Measurements from ENCODE around the gene OSBPL9. TPM values are rescaled to one million over a fixed set of nuclear protein-coding genes. Genes with fewer than 3 reads are reported as not detected.

The OSBPL9 gene
- total RNA-seq, 1 experiment from 2014 or later, result 67.6 TPM

DNA sequence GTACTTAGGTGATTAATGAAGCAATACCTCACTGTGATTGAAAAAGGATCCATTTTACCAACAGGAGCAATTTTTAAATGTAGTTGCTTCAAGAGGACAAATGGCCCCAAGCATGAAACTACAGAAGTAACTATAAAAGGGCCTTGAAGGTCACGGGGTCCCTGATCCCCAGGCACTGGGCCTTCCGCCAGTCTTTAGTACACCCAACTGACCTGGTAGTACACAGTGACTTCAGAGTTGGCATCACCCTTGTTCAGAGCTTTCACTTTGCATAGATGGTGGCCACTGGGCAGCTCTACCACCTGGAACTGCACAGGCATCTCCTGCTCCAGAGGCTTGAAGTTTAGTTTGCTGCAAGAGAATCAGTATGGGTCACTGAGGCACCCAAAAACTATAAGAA is 177.4 kb downstream of the OSBPL9 start:
- H3K27ac Mint-ChIP-seq (ENCODE audit: unreplicated experiment), result no peak overlapping the region
- H3K36me3 Mint-ChIP-seq (ENCODE audit: insufficient read depth, unreplicated experiment), result peaks cover 80% of the 10 kb centered on the region

DNA sequence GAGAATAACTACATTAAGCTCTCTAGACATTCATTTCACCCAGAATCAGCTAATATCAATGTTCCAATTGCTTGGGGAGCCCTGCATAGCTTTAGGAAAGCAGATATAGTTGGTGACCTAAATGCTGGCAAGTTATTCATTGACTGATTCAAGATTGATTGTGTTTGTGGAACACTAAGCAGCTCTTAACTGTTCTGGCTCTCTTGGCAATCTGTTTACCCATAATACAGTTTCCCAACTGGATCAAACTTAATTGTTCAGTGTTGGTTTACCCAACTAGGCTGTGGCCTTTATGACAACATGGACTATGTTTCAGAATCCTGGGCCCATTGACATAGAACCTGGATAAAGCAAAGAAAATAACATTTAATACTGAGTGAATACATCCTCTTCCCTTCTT is 178.0 kb downstream of the OSBPL9 start:
- Mint-ChIP-seq H3K27ac (ENCODE audit: unreplicated experiment) (peak overlapping the region; percentile 24), H3K36me3 (ENCODE audit: insufficient read depth, unreplicated experiment) (peaks cover 74% of the 10 kb centered on the region), H3K4me1 (ENCODE audit: low read depth, unreplicated experiment) (no peaks in the 10 kb centered on the region), H3K27me3 (ENCODE audit: unreplicated experiment) (no peaks in the 10 kb centered on the region), H3K4me3 (ENCODE audit: low read depth, unreplicated experiment) (no peak overlapping the region), H3K9me3 (ENCODE audit: low read depth, unreplicated experiment) (no peaks in the 10 kb centered on the region)
- intact Hi-C loops (cut with micrococcal nuclease; ENCODE audit: unreplicated experiment), result no loop called here
- TF ChIP-seq, protein P1, sequence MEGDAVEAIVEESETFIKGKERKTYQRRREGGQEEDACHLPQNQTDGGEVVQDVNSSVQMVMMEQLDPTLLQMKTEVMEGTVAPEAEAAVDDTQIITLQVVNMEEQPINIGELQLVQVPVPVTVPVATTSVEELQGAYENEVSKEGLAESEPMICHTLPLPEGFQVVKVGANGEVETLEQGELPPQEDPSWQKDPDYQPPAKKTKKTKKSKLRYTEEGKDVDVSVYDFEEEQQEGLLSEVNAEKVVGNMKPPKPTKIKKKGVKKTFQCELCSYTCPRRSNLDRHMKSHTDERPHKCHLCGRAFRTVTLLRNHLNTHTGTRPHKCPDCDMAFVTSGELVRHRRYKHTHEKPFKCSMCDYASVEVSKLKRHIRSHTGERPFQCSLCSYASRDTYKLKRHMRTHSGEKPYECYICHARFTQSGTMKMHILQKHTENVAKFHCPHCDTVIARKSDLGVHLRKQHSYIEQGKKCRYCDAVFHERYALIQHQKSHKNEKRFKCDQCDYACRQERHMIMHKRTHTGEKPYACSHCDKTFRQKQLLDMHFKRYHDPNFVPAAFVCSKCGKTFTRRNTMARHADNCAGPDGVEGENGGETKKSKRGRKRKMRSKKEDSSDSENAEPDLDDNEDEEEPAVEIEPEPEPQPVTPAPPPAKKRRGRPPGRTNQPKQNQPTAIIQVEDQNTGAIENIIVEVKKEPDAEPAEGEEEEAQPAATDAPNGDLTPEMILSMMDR (IDR thresholded peaks at IDR 0.05; ENCODE audit: unreplicated experiment), result no peak
- BruUV-seq (replicated peaks), result no TSS peak
- CTCF ChIA-PET, result no interaction called here
- DNase-seq, result no peak

More for the DNA sequence above, 177.4 kb downstream of the OSBPL9 start:
- no peaks in the 10 kb centered on the region for H3K9me3 Mint-ChIP-seq (ENCODE audit: low read depth, unreplicated experiment)
- no peak for DNase-seq
- H3K4me3 Mint-ChIP-seq (ENCODE audit: low read depth, unreplicated experiment), result no peak overlapping the region
- BruUV-seq (replicated peaks), result no TSS peak
- TF ChIP-seq, protein P1 (IDR thresholded peaks at IDR 0.05; ENCODE audit: unreplicated experiment), result no peak
- intact Hi-C loops (cut with micrococcal nuclease; ENCODE audit: unreplicated experiment), result no loop called here
- CTCF ChIA-PET, result no interaction called here
- no peaks in the 10 kb centered on the region for H3K27me3 Mint-ChIP-seq (ENCODE audit: unreplicated experiment)
- H3K4me1 Mint-ChIP-seq (ENCODE audit: low read depth, unreplicated experiment), result no peaks in the 10 kb centered on the region

DNA sequence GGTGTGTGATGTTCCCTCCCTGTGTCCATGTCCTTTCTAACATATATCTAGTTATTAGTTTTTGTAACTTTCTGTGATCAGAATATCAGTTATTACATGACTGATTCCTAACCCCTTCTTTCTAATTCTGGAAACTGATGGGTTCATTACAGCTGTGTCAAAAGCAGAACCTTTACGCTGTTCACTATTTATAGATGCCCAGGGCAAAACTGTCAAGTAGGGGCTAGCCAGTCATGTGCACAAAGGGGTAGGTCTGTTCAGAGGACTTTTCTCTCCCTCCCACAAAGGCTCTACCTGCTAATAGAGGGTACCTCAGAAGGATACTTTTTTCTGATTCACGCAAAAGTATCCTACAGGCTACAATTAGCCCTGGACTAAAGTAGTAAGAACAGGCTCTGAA is 182.5 kb downstream of the OSBPL9 start:
- no peaks in the 10 kb centered on the region for H3K27me3 Mint-ChIP-seq (ENCODE audit: unreplicated experiment)
- no TSS peak for BruUV-seq (replicated peaks)

DNA sequence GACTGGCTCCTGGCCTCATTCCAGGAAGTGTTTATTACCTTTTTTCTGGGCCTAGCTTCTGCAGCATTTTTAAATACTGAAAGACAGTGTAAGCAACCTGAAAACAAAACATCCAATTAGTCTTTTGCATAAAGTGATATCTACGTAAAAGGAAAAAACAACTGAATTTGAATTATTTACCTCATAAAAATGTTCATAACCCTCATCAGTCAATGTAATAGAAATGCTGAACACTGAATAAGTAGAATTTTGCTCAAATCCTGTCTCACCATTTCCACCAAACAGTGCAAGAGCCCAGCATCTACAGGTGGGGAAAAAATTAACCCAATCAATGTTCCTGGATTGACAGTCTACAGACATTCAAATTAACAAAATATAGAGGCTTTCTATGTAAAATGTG is 197.6 kb downstream of the OSBPL9 start:
- Mint-ChIP-seq H3K27me3 (ENCODE audit: unreplicated experiment) (no peaks in the 10 kb centered on the region), H3K36me3 (ENCODE audit: insufficient read depth, unreplicated experiment) (peaks cover 31% of the 10 kb centered on the region), H3K9me3 (ENCODE audit: low read depth, unreplicated experiment) (no peaks in the 10 kb centered on the region), H3K27ac (ENCODE audit: unreplicated experiment) (no peak overlapping the region), H3K4me3 (ENCODE audit: low read depth, unreplicated experiment) (no peak overlapping the region), H3K4me1 (ENCODE audit: low read depth, unreplicated experiment) (peaks cover 18% of the 10 kb centered on the region)
- TF ChIP-seq, protein P1 (IDR thresholded peaks at IDR 0.05; ENCODE audit: unreplicated experiment), result no peak
- CTCF ChIA-PET, result no interaction called here
- intact Hi-C loops (cut with micrococcal nuclease; ENCODE audit: unreplicated experiment), result loop anchor here (10.0 kb wide), 1 partner anchor 190 kb away; no protein-coding TSS in a partner anchor
- BruUV-seq (replicated peaks), result no TSS peak
- no peak for DNase-seq

More for the DNA sequence above, 182.5 kb downstream of the OSBPL9 start:
- Mint-ChIP-seq H3K27ac (ENCODE audit: unreplicated experiment) (no peak overlapping the region), H3K36me3 (ENCODE audit: insufficient read depth, unreplicated experiment) (peaks cover 60% of the 10 kb centered on the region), H3K9me3 (ENCODE audit: low read depth, unreplicated experiment) (no peaks in the 10 kb centered on the region), H3K4me1 (ENCODE audit: low read depth, unreplicated experiment) (no peaks in the 10 kb centered on the region), H3K4me3 (ENCODE audit: low read depth, unreplicated experiment) (no peak overlapping the region)
- CTCF ChIA-PET, result no interaction called here
- intact Hi-C loops (cut with micrococcal nuclease; ENCODE audit: unreplicated experiment), result no loop called here
- DNase-seq, result no peak
- TF ChIP-seq, protein P1 (IDR thresholded peaks at IDR 0.05; ENCODE audit: unreplicated experiment), result no peak

All from Calu3 (cell line).